ENCODE results near the gene PRR3. TPM values are rescaled to one million over a fixed set of nuclear protein-coding genes. Genes with fewer than 3 reads are reported as not detected.

PRR3 gene
- total and polyA plus RNA-seq, 2 of the 13 experiments (the other 11 are each of a cell fraction or from before 2014, with no cell fraction given) = 14.6 to 21.2 TPM

- Histone ChIP-seq H3K36me3 (replicated peaks in 1 of 2; ENCODE audit: control insufficient read depth in 1 of 2, insufficient read depth in 2 of 2, low read length in 2 of 2) (peaks cover 48 to 58% of the 10 kb centered on the region in 2 experiments), H3K27me3 (ENCODE audit: control insufficient read depth in 1 of 2, insufficient read depth in 2 of 2, low read length in 2 of 2) (no peaks in the 10 kb centered on the region), H4K20me1 (ENCODE audit: insufficient read depth, low read length) (no peaks in the 10 kb centered on the region), H3K4me3 (replicated peaks in 1 of 3; ENCODE audit: insufficient read depth in 1 of 3, low read depth in 2 of 3, low read length in 3 of 3) (no peak overlapping the region), H3K4me2 (ENCODE audit: low read depth, low read length) (no peak overlapping the region), H3K79me2 (ENCODE audit: insufficient read depth, low read length) (no peaks in the 10 kb centered on the region), H3K27ac (ENCODE audit: extremely low read length, insufficient read depth, low read length) (no peak overlapping the region), H2AFZ (ENCODE audit: low read length) (no peak overlapping the region), H3K9ac (ENCODE audit: insufficient read depth, low read depth, low read length) (no peak overlapping the region), H3K9me3 (ENCODE audit: low read length) (no peaks in the 10 kb centered on the region), H3K4me1 (ENCODE audit: insufficient read depth, low read length) (no peaks in the 10 kb centered on the region)
- FAIRE-seq = no peak
- intact Hi-C loops (cut with micrococcal nuclease; ENCODE audit: unreplicated experiment) (no loop called here), in situ Hi-C loops (cut with HindIII; ENCODE audit: extremely low pct_ligation_motif_present, low pct_unique_long_range_greater_than_20kb) (loop anchor here (5.0 kb wide), 1 partner anchor 120 kb away; no protein-coding TSS in a partner anchor)
- CTCF ChIA-PET (ENCODE audit: low intra/inter-chr PET ratio, low total read pairs) = no interaction called here
- ATAC-seq = peak; percentile 2
- 96% methylated on average over 37 of the region's 39 CpGs for WGBS (ENCODE audit: low lambda C conversion rate)
- no TSS peak for BruUV-seq (replicated peaks)
- no peak for DNase-seq (ENCODE audit: low spot score)
- POLR2A ChIA-PET = interaction anchor here (1.2 to 10.8 kb wide), 6 partner anchors 8 to 71 kb away, joined by 3 to 172 read pairs (median 4); partner anchors contain the start of genes ABCF1 and DHX16
- peak; percentile 53 for TF ChIP-seq ZNF883 (CRISPR knock-in tag; IDR thresholded peaks at IDR 0.05; ENCODE audit: not compliant biosample characterization)
- no peak for TF ChIP-seq GRHL1 (CRISPR knock-in tag; conservative IDR thresholded peaks at IDR 0.05)
- TF ChIP-seq, protein P1, sequence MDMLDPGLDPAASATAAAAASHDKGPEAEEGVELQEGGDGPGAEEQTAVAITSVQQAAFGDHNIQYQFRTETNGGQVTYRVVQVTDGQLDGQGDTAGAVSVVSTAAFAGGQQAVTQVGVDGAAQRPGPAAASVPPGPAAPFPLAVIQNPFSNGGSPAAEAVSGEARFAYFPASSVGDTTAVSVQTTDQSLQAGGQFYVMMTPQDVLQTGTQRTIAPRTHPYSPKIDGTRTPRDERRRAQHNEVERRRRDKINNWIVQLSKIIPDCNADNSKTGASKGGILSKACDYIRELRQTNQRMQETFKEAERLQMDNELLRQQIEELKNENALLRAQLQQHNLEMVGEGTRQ (IDR thresholded peaks at IDR 0.05; ENCODE audit: low read depth, low read length) = no peak
- TF ChIP-seq, protein P1 (CRISPR knock-in tag; IDR thresholded peaks at IDR 0.05; ENCODE audit: borderline replicate concordance) = no peak
- TF ChIP-seq ZNF33A (CRISPR knock-in tag; IDR thresholded peaks at IDR 0.05; ENCODE audit: borderline replicate concordance) = no peak
- TF ChIP-seq KDM4B (CRISPR knock-in tag; IDR thresholded peaks at IDR 0.05) = no peak
- no peak for TF ChIP-seq NFE2L1 (CRISPR knock-in tag; IDR thresholded peaks at IDR 0.05; ENCODE audit: borderline replicate concordance)
- TF ChIP-seq TSC22D2 (CRISPR knock-in tag; IDR thresholded peaks at IDR 0.05; ENCODE audit: borderline replicate concordance) = no peak
- TF ChIP-seq ZNF773 (CRISPR knock-in tag; IDR thresholded peaks at IDR 0.05; ENCODE audit: borderline replicate concordance) = no peak
- no peak for TF ChIP-seq MXI1 (IDR thresholded peaks at IDR 0.05; ENCODE audit: borderline replicate concordance, low read depth, low read length)
- TF ChIP-seq, protein P2, sequence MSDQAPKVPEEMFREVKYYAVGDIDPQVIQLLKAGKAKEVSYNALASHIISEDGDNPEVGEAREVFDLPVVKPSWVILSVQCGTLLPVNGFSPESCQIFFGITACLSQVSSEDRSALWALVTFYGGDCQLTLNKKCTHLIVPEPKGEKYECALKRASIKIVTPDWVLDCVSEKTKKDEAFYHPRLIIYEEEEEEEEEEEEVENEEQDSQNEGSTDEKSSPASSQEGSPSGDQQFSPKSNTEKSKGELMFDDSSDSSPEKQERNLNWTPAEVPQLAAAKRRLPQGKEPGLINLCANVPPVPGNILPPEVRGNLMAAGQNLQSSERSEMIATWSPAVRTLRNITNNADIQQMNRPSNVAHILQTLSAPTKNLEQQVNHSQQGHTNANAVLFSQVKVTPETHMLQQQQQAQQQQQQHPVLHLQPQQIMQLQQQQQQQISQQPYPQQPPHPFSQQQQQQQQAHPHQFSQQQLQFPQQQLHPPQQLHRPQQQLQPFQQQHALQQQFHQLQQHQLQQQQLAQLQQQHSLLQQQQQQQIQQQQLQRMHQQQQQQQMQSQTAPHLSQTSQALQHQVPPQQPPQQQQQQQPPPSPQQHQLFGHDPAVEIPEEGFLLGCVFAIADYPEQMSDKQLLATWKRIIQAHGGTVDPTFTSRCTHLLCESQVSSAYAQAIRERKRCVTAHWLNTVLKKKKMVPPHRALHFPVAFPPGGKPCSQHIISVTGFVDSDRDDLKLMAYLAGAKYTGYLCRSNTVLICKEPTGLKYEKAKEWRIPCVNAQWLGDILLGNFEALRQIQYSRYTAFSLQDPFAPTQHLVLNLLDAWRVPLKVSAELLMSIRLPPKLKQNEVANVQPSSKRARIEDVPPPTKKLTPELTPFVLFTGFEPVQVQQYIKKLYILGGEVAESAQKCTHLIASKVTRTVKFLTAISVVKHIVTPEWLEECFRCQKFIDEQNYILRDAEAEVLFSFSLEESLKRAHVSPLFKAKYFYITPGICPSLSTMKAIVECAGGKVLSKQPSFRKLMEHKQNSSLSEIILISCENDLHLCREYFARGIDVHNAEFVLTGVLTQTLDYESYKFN (CRISPR knock-in tag; conservative IDR thresholded peaks at IDR 0.05) = no peak
- no peak for TF ChIP-seq HMGXB4 (CRISPR knock-in tag; IDR thresholded peaks at IDR 0.05; ENCODE audit: borderline replicate concordance in 1 of 2, low read depth in 1 of 2)
- no peak for TF ChIP-seq HES4 (CRISPR knock-in tag; IDR thresholded peaks at IDR 0.05; ENCODE audit: borderline replicate concordance)
Measured at GRCh38 chr6:30601815-30602641, 44.9 kb downstream of the PRR3 start.
